Mesenchymal stem cell (in vitro differentiated cells and primary cell): ENCODE results near the gene KRT36.
A peak's percentile ranks its signal among the peaks of the same experiment; 100 is the strongest.

ENCODE experiments used
- DNase-seq: peaks from one replicate; pipeline ENCODE4 v3.0.0-alpha.2; 2013
- H2AFZ ChIP-seq: one replicate; pipeline ENCODE4 v1.6.1; 2013; ENCODE audit warnings: low read depth, mild to moderate bottlenecking, control low read depth, inconsistent platforms, low read length, moderate library complexity
- H2AK5ac ChIP-seq: 2 replicates; pipeline ENCODE4 v1.6.1; 2013; ENCODE audit warnings: low read length, moderate library complexity, mild to moderate bottlenecking, inconsistent platforms; ENCODE audit not compliant: severe bottlenecking
- H2BK120ac ChIP-seq: one replicate; pipeline ENCODE4 v1.6.1; 2013; ENCODE audit warnings: low read depth, mild to moderate bottlenecking, inconsistent platforms, low read length, moderate library complexity
- H2BK12ac ChIP-seq, 2 experiments: one replicate each; pipeline ENCODE4 v1.6.1; 2013; ENCODE audit warnings: inconsistent platforms in 2 of 2, low read length in 2 of 2, mild to moderate bottlenecking in 2 of 2, moderate library complexity in 2 of 2, control low read depth in 1 of 2
- H2BK15ac ChIP-seq: one replicate; pipeline ENCODE4 v1.6.1; 2013; ENCODE audit warnings: mild to moderate bottlenecking, low read depth, inconsistent platforms; ENCODE audit not compliant: poor library complexity, severe bottlenecking
- H2BK5ac ChIP-seq: 2 replicates; pipeline ENCODE4 v1.6.1; 2013; ENCODE audit warnings: low read depth, mild to moderate bottlenecking, low read length, control low read depth, inconsistent platforms; ENCODE audit not compliant: poor library complexity, severe bottlenecking
- H3K14ac ChIP-seq, 2 experiments: one replicate each; pipeline ENCODE4 v1.6.1; 2013; ENCODE audit warnings: inconsistent platforms in 2 of 2, low read length in 2 of 2, control low read depth in 1 of 2, mild to moderate bottlenecking in 1 of 2, moderate library complexity in 1 of 2
- H3K18ac ChIP-seq, 2 experiments: one replicate each; pipeline ENCODE4 v1.6.1; 2013; ENCODE audit warnings: inconsistent platforms in 2 of 2, low read length in 2 of 2, control low read depth in 1 of 2, low read depth in 1 of 2, mild to moderate bottlenecking in 1 of 2
- H3K23ac ChIP-seq, 2 experiments: one replicate each; pipeline ENCODE4 v1.6.1; 2013; ENCODE audit warnings: inconsistent platforms in 2 of 2, low read length in 2 of 2, mild to moderate bottlenecking in 2 of 2, moderate library complexity in 2 of 2, control low read depth in 1 of 2
- H3K27ac ChIP-seq: 2 replicates; pipeline ENCODE4 v1.5.1; 2013; ENCODE audit warnings: mild to moderate bottlenecking, moderate library complexity, low read length, control low read depth, inconsistent platforms; ENCODE audit not compliant: poor library complexity, severe bottlenecking
- H3K27me3 ChIP-seq, 2 experiments: 2 replicates each; pipeline versions ENCODE4 v1.6.1 to v1.7.0; 2013; ENCODE audit warnings: low read length in 2 of 2, mild to moderate bottlenecking in 2 of 2, moderate library complexity in 2 of 2, control low read depth in 1 of 2, inconsistent platforms in 1 of 2; ENCODE audit not compliant: control insufficient read depth in 1 of 2, insufficient read depth in 1 of 2
- H3K36me3 ChIP-seq, 2 experiments: 2 replicates each; pipeline versions ENCODE4 v1.6.1 to v1.7.0; 2013; ENCODE audit warnings: low read length in 2 of 2, control low read depth in 1 of 2, inconsistent platforms in 1 of 2, low read depth in 1 of 2, mild to moderate bottlenecking in 1 of 2; ENCODE audit not compliant: insufficient read depth in 2 of 2, control insufficient read depth in 1 of 2
- H3K4ac ChIP-seq, 2 experiments: one replicate each; pipeline ENCODE4 v1.6.1; 2013; ENCODE audit warnings: inconsistent platforms in 2 of 2, low read length in 2 of 2, mild to moderate bottlenecking in 2 of 2, moderate library complexity in 2 of 2, control low read depth in 1 of 2, low read depth in 1 of 2
- H3K4me1 ChIP-seq: 2 replicates; pipeline ENCODE4 v1.6.1; 2013; ENCODE audit warnings: low read depth, low read length, control low read depth; ENCODE audit not compliant: control insufficient read depth, insufficient read depth
- H3K4me2 ChIP-seq: 2 replicates; pipeline ENCODE4 v1.6.1; 2013; ENCODE audit warnings: low read length, mild to moderate bottlenecking, inconsistent platforms; ENCODE audit not compliant: poor library complexity, severe bottlenecking
- H3K4me3 ChIP-seq, 2 experiments: 2 replicates each; pipeline versions ENCODE4 v1.5.1 to v1.7.0; 2013; ENCODE audit warnings: low read length in 2 of 2, mild to moderate bottlenecking in 2 of 2, control low read depth in 1 of 2, low read depth in 1 of 2; ENCODE audit not compliant: insufficient read depth in 1 of 2
- H3K79me1 ChIP-seq: replicated peaks from 2 replicates; pipeline ENCODE4 v1.6.1; 2013; ENCODE audit warnings: mild to moderate bottlenecking, control low read depth, low read length, inconsistent platforms; ENCODE audit not compliant: poor library complexity, severe bottlenecking
- H3K9ac ChIP-seq: 2 replicates; pipeline ENCODE4 v1.7.0; 2013; ENCODE audit warnings: mild to moderate bottlenecking, low read length, moderate library complexity
- H3K9me3 ChIP-seq: 2 replicates; pipeline ENCODE4 v1.7.0; 2013; ENCODE audit warnings: mild to moderate bottlenecking, low read length; ENCODE audit not compliant: control insufficient read depth
- H4K8ac ChIP-seq: one replicate; pipeline ENCODE4 v1.6.1; 2013; ENCODE audit warnings: inconsistent platforms, mild to moderate bottlenecking, low read length, moderate library complexity
- H4K91ac ChIP-seq: one replicate; pipeline ENCODE4 v1.6.1; 2013; ENCODE audit warnings: mild to moderate bottlenecking, low read length, inconsistent platforms
- WGBS: methylation state at CpG from one replicate; pipeline ENCODE4 v1.1.7; 2013; ENCODE audit warnings: mixed read lengths; 5-methylcytosine and 5-hydroxymethylcytosine counted together

Gene KRT36

GRCh38 chr17:41475421-41475820 lies 14.3 kb downstream of the KRT36 start:
- no peak overlapping the region for H3K14ac ChIP-seq
- no peak overlapping the region for H3K4me2 ChIP-seq
- H4K91ac ChIP-seq, result no peak overlapping the region
- no peak overlapping the region for H3K23ac ChIP-seq
- H2BK5ac ChIP-seq, result no peak overlapping the region
- no peaks in the 10 kb centered on the region for H3K36me3 ChIP-seq
- no peak overlapping the region for H2BK15ac ChIP-seq
- peaks cover 20% of the 10 kb centered on the region for H3K9me3 ChIP-seq
- WGBS, result 93% methylated on average over 4 of the region's 4 CpGs
- no peak overlapping the region for H3K9ac ChIP-seq
- H3K79me1 ChIP-seq, result no peaks in the 10 kb centered on the region
- H2AK5ac ChIP-seq, result no peak overlapping the region
- H3K27ac ChIP-seq, result no peak overlapping the region
- H3K4me3 ChIP-seq, result no peak overlapping the region
- no peaks in the 10 kb centered on the region for H3K4me1 ChIP-seq
- H2BK12ac ChIP-seq, result no peak overlapping the region
- H4K8ac ChIP-seq, result no peak overlapping the region
- H2AFZ ChIP-seq, result no peak overlapping the region
- no peak overlapping the region for H2BK120ac ChIP-seq
- H3K4ac ChIP-seq, result no peak overlapping the region
- DNase-seq, result no peak
- no peak overlapping the region for H3K18ac ChIP-seq
- peaks cover 0 to 79% of the 10 kb centered on the region in 2 experiments for H3K27me3 ChIP-seq

GRCh38 chr17:41474863-41475262 lies 14.8 kb downstream of the KRT36 start:
- H3K27ac ChIP-seq, result no peak overlapping the region
- H3K4me2 ChIP-seq, result no peak overlapping the region
- H3K9me3 ChIP-seq, result peaks cover 20% of the 10 kb centered on the region
- H2BK120ac ChIP-seq, result no peak overlapping the region
- H3K23ac ChIP-seq, result no peak overlapping the region
- no peaks in the 10 kb centered on the region for H3K36me3 ChIP-seq
- H3K4me1 ChIP-seq, result no peaks in the 10 kb centered on the region
- peaks cover 0 to 78% of the 10 kb centered on the region in 2 experiments for H3K27me3 ChIP-seq
- no peak overlapping the region for H2AFZ ChIP-seq
- no peak overlapping the region for H3K4me3 ChIP-seq
- H3K4ac ChIP-seq, result no peak overlapping the region
- H2BK12ac ChIP-seq, result no peak overlapping the region
- no peaks in the 10 kb centered on the region for H3K79me1 ChIP-seq
- 86% methylated on average over 7 of the region's 8 CpGs for WGBS
- no peak overlapping the region for H3K9ac ChIP-seq
- no peak overlapping the region for H3K18ac ChIP-seq
- H3K14ac ChIP-seq, result no peak overlapping the region
- DNase-seq, result no peak
- H2AK5ac ChIP-seq, result no peak overlapping the region
- no peak overlapping the region for H4K91ac ChIP-seq
- no peak overlapping the region for H4K8ac ChIP-seq
- H2BK15ac ChIP-seq, result no peak overlapping the region
- H2BK5ac ChIP-seq, result no peak overlapping the region

GRCh38 chr17:41468346-41468745 lies 21.4 kb downstream of the KRT36 start:
- H3K4ac ChIP-seq, result no peak overlapping the region
- no peak overlapping the region for H3K9ac ChIP-seq
- no peak overlapping the region for H3K23ac ChIP-seq
- H2BK15ac ChIP-seq, result no peak overlapping the region
- no peak overlapping the region for H2AK5ac ChIP-seq
- no peak overlapping the region for H3K27ac ChIP-seq
- H2BK120ac ChIP-seq, result no peak overlapping the region
- H3K4me2 ChIP-seq, result no peak overlapping the region
- H4K91ac ChIP-seq, result no peak overlapping the region
- H3K4me3 ChIP-seq, result peak overlapping the region in 1 of 2 experiments; percentile 10
- H4K8ac ChIP-seq, result no peak overlapping the region
- no peaks in the 10 kb centered on the region for H3K36me3 ChIP-seq
- H3K27me3 ChIP-seq, result peaks cover 0 to 62% of the 10 kb centered on the region in 2 experiments
- peaks cover 25% of the 10 kb centered on the region for H3K9me3 ChIP-seq
- peaks cover 2% of the 10 kb centered on the region for H3K4me1 ChIP-seq
- H2BK12ac ChIP-seq, result no peak overlapping the region
- no peaks in the 10 kb centered on the region for H3K79me1 ChIP-seq
- no peak overlapping the region for H3K14ac ChIP-seq
- DNase-seq, result no peak
- H3K18ac ChIP-seq, result no peak overlapping the region
- H2BK5ac ChIP-seq, result no peak overlapping the region
- no peak overlapping the region for H2AFZ ChIP-seq

- Histone ChIP-seq H3K23ac (no peak overlapping the region), H3K18ac (no peak overlapping the region), H3K27me3 (peaks cover 0 to 64% of the 10 kb centered on the region in 2 experiments), H3K4me1 (peaks cover 2% of the 10 kb centered on the region), H2BK12ac (no peak overlapping the region), H3K9ac (no peak overlapping the region), H3K4me3 (no peak overlapping the region), H3K4ac (no peak overlapping the region), H2BK5ac (no peak overlapping the region), H3K4me2 (no peak overlapping the region), H4K8ac (no peak overlapping the region), H2AFZ (no peak overlapping the region), H3K79me1 (no peaks in the 10 kb centered on the region), H2BK15ac (no peak overlapping the region), H2AK5ac (no peak overlapping the region), H2BK120ac (no peak overlapping the region), H3K27ac (no peak overlapping the region), H4K91ac (no peak overlapping the region), H3K36me3 (no peaks in the 10 kb centered on the region), H3K9me3 (peaks cover 25% of the 10 kb centered on the region), H3K14ac (no peak overlapping the region)
- no peak for DNase-seq
- WGBS, result 72% methylated on average over 4 of the region's 4 CpGs
Observed at GRCh38 chr17:41467561-41467960, 22.1 kb downstream of the KRT36 start.
